Measurements from ENCODE around the gene CAMSAP1. TPM values are rescaled to one million over a fixed set of nuclear protein-coding genes. Genes with fewer than 3 reads are reported as not detected.
A peak's percentile ranks its signal among the peaks of the same experiment; 100 is the strongest.

Gene CAMSAP1
- total RNA-seq, 1 experiment from 2014 or later, result 52.7 TPM

- H4K20me1 ChIP-seq (ENCODE audit: control insufficient read depth, insufficient read depth, insufficient read length), result no peaks in the 10 kb centered on the region
Measured at GRCh38 chr9:135901031-135901758, 6.2 kb downstream of the CAMSAP1 start.

More at GRCh38 chr9:135901031-135901758, 6.2 kb downstream of the CAMSAP1 start:
- Histone ChIP-seq H3K18ac (ENCODE audit: insufficient read length, low read depth, low read length) (no peak overlapping the region), H3K9me3 (ENCODE audit: control insufficient read depth, low read depth, low read length) (no peaks in the 10 kb centered on the region), H3K79me1 (ENCODE audit: insufficient read depth, low read depth, low read length, poor library complexity, severe bottlenecking) (peaks cover 7% of the 10 kb centered on the region), H2AK5ac (ENCODE audit: insufficient read length, low read length) (no peak overlapping the region), H2BK20ac (ENCODE audit: low read depth, low read length, poor library complexity, severe bottlenecking) (no peak overlapping the region), H2BK120ac (ENCODE audit: low read depth, low read length, poor library complexity, severe bottlenecking) (no peak overlapping the region), H3K23me2 (ENCODE audit: insufficient read length, low read depth, low read length, poor library complexity, severe bottlenecking) (peaks cover 4% of the 10 kb centered on the region), H3K56ac (ENCODE audit: insufficient read length, low read depth, low read length) (no peak overlapping the region), H3K23ac (ENCODE audit: insufficient read length, low read depth, low read length) (no peak overlapping the region), H3K4me2 (ENCODE audit: insufficient read depth, insufficient read length, low read length) (no peak overlapping the region), H3K27ac (ENCODE audit: insufficient read length, low read depth, low read length) (no peak overlapping the region), H3K4ac (ENCODE audit: low read depth, low read length) (no peak overlapping the region), H3K4me1 (ENCODE audit: insufficient read depth, low read length) (no peaks in the 10 kb centered on the region; the same call in 1 of the 2 replicates), H3T11ph (ENCODE audit: low read length) (no peak overlapping the region), H4K91ac (ENCODE audit: insufficient read length, low read depth, low read length) (no peak overlapping the region), H3K27me3 (ENCODE audit: insufficient read depth, low read length) (no peaks in the 10 kb centered on the region), H2BK12ac (ENCODE audit: insufficient read length, low read depth, low read length) (no peak overlapping the region), H2BK5ac (ENCODE audit: insufficient read length, low read length) (no peak overlapping the region), H4K8ac (replicated peaks; ENCODE audit: insufficient read length, low read depth, low read length) (no peak overlapping the region), H2AFZ (ENCODE audit: low read length) (no peak overlapping the region), H3K9ac (ENCODE audit: extremely low read depth, insufficient read length, low read length) (no peak overlapping the region), H4K5ac (ENCODE audit: insufficient read length, low read depth, low read length) (no peak overlapping the region), H3K14ac (ENCODE audit: insufficient read depth, low read length) (no peak overlapping the region), H3K79me2 (ENCODE audit: insufficient read depth, low read length) (peaks cover 84% of the 10 kb centered on the region), H2BK15ac (ENCODE audit: low read depth, low read length) (no peak overlapping the region)
- Mint-ChIP-seq H3K36me3 (ENCODE audit: insufficient read depth in 1 of 3, low read depth in 3 of 3) (peaks cover 41 to 56% (median 44%) of the 10 kb centered on the region in 3 experiments), H3K27ac (peak overlapping the region; percentile 8 to 10 (median 9); a peak in 2 of 7 replicates), H3K27me3 (ENCODE audit: low read depth) (no peaks in the 10 kb centered on the region), H3K4me1 (peaks cover 44% of the 10 kb centered on the region in 2 experiments), H3K4me3 (no peak overlapping the region), H3K9me3 (peaks cover 12 to 22% of the 10 kb centered on the region in 2 experiments)
- TF ChIP-seq CTCF (conservative IDR thresholded peaks at IDR 0.05), result no peak
- WGBS (ENCODE audit: extremely low coverage, insufficient read length, low lambda C conversion rate), result no CpG with 5 or more reads among the region's 9 CpGs
- no peak for DNase-seq

Measured in H9 (cell line).